ENCODE results near the gene ELF1.
A peak's percentile ranks its signal among the peaks of the same experiment; 100 is the strongest.

Gene ELF1

DNA sequence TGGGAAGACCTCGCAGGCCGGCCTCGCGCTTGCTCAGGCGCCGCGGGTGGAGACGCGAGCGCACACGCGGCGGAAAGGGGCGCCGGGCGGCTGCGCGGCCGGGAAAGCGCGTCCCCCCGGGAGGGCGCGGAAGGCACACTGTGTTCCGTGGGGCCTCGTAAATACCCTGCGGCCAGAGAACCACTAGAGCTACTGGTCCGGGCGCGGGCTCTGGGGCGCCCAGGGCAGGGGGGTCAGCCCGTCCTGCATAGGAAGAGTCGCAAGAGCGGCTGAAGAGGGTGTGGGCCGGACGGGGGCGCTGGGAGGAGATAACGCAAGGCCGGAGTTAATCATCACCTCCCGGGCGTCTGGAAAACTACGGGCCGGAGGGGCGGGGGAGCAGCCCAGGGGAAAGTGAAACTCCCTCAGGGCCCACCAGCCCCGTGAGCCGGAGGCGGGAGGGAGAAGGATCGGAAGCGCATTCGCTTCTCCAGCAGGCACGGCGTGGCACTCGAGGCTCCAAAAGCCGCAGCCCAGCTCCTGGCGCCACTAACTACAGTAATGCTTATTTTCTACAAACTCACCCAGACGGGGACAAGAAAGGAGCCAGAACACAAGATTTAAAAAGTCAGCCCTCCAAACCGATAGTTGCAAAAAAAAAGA, 41.1 kb upstream of the ELF1 start:
- DNase-seq (ENCODE audit: extremely low read depth, low read depth): peak; percentile 72
- peak; percentile 47 for TF ChIP-seq CTCF (IDR thresholded peaks at IDR 0.05; ENCODE audit: low read depth, low read length)

GRCh38 chr13:41059456-41060081, 40.5 kb upstream of the ELF1 start:
- no peak for TF ChIP-seq CTCF (IDR thresholded peaks at IDR 0.05; ENCODE audit: low read depth, low read length)
- no peak for DNase-seq (ENCODE audit: extremely low read depth, low read depth)

DNA sequence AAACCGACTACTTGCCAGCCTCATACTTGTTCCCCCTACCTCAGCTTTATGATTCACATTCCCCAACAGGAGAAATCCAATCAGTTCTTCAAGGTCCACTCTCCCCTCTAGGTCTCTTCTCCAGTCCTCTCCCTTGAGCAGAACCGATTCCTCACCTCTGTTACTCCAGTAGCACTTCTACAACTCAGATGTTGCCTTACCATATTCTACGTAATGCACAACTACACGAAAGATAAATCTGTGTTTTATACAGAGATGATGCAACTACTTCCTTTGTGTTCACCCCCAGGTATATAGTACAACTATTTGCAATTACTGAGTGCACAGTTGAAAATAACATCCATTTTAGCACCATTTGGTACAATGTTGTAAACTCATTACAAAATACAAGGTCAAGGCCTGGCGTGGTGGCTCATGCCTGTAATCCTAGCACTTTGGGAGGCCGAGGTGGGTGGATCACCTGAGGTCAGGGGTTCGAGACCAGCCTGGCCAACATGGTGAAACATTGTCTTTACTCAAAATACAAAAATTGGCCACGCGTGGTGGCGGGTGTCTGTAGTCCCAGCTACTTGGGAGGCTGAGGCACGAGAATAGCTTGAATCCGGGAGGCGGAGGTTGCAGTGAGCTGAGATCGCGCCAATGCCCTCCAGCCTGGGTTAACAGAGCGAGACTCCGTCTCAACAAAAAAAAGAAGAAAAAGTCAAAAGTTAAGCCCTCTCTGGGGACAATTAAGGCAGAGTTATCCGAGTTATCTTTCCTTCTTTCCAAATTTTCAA, 39.4 kb upstream of the ELF1 start:
- no peak for DNase-seq (ENCODE audit: extremely low read depth, low read depth)
- no peak for TF ChIP-seq CTCF (IDR thresholded peaks at IDR 0.05; ENCODE audit: low read depth, low read length)

DNA sequence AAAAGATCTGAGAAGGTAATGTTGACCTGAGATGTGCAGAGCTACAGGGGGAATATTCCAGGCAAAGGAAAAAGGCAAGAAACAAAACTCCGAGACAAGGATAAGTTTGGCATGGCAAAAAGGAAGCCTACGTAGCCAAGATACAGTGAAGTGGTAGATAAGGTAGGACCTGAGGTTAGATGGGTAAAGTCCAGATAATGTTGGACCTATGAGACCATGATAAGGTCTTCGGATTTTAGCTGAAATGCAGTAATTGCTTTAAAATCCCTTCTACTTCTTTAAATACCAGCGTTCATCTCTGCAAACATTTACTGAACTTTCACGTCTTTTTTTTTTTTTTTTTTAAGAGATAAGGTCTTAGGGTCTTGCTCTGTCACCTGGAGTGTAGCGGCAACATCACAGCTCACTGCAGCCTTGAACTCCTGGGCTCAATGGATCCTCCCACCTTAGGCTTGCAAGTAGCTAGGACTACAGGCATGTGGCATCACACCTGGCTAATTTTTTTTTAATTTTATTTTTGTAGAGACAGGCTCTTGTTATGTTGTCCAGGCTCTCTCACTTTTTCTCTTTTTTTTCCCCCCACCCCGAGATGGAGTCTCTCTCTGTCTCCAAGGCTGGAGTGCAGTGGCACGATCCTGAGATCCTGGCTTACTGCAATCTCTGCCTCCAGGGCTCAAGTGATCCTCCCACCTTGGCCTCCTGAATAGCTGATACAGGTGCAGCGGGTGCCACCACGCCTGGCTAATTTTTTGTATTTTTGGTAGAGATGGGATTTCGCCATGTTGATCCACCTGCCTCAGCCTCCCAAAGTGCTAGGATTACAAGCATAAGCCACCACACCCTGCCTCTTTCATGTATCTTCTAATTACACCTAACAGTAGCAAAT, 38.0 kb upstream of the ELF1 start:
- no peak for DNase-seq (ENCODE audit: extremely low read depth, low read depth)
- no peak for TF ChIP-seq CTCF (IDR thresholded peaks at IDR 0.05; ENCODE audit: low read depth, low read length)

GRCh38 chr13:41056194-41056593, 37.1 kb upstream of the ELF1 start:
- DNase-seq (ENCODE audit: extremely low read depth, low read depth): no peak
- TF ChIP-seq CTCF (IDR thresholded peaks at IDR 0.05; ENCODE audit: low read depth, low read length): no peak

- TF ChIP-seq CTCF (IDR thresholded peaks at IDR 0.05; ENCODE audit: low read depth, low read length): peak; percentile 13
- DNase-seq (ENCODE audit: extremely low read depth, low read depth): no peak
Observed at GRCh38 chr13:41054919-41055619, 36.0 kb upstream of the ELF1 start.

Data from AG09319 (cell line).